H1 (cell line): ENCODE data around the gene SOX6. TPM values are rescaled to one million over a fixed set of nuclear protein-coding genes. Genes with fewer than 3 reads are reported as not detected.

Source experiments
- CTCF ChIA-PET: fragments of 300-600 bp; sonication (Branson Sonifier 250); formaldehyde crosslinking; loops from one replicate; lab custom pipeline; 2021; ENCODE audit not compliant: partially characterized antibody; lab: Charles Lee
- POLR2A ChIA-PET: fragments of 300-600 bp; sonication (Branson Sonifier 250); formaldehyde crosslinking; loops from one replicate; lab custom pipeline; 2021; ENCODE audit warnings: inconsistent platforms; ENCODE audit not compliant: partially characterized antibody; lab: Charles Lee
- DNase-seq, 2 experiments: peaks; one replicate each; pipeline versions ENCODE4 v3.0.0 to v3.0.0-alpha.2; 2010 to 2022; ENCODE audit warnings: low spot score in 2 of 2, low read depth in 1 of 2, mixed read lengths in 1 of 2
- FAIRE-seq: peaks from 2 replicates; lab custom pipeline; 2011; peaks lifted over from hg19 to GRCh38; lab: Jason Lieb, UNC
- H2AFZ ChIP-seq: 2 replicates; pipeline ENCODE4 v1.8.1; 2012; ENCODE audit warnings: low read length, inconsistent platforms
- H2AK5ac ChIP-seq: 2 replicates; pipeline ENCODE4 v1.6.1; 2013; ENCODE audit warnings: low read depth, low read length
- H2BK120ac ChIP-seq: replicated peaks from 2 replicates; pipeline ENCODE3; 2013; ENCODE audit warnings: low read depth, low read length, inconsistent platforms
- H2BK12ac ChIP-seq: 2 replicates; pipeline ENCODE4 v1.6.1; 2013; ENCODE audit warnings: low read depth, low read length
- H2BK15ac ChIP-seq: 2 replicates; pipeline ENCODE4 v1.6.1; 2013; ENCODE audit warnings: low read length
- H2BK20ac ChIP-seq: 2 replicates; pipeline ENCODE4 v1.6.1; 2013; ENCODE audit warnings: low read length
- H2BK5ac ChIP-seq: 2 replicates; pipeline ENCODE4 v1.6.1; 2013; ENCODE audit warnings: low read depth, low read length
- H3K14ac ChIP-seq: 2 replicates; pipeline ENCODE4 v1.6.1; 2013; ENCODE audit warnings: inconsistent platforms; ENCODE audit not compliant: insufficient read length
- H3K18ac ChIP-seq: 2 replicates; pipeline ENCODE4 v1.6.1; 2013; ENCODE audit warnings: low read length; ENCODE audit errors: extremely low read depth
- H3K23ac ChIP-seq: 2 replicates; pipeline ENCODE4 v1.6.1; 2013; ENCODE audit warnings: inconsistent platforms; ENCODE audit not compliant: insufficient read length
- H3K23me2 ChIP-seq: 2 replicates; pipeline ENCODE4 v1.6.1; 2013; ENCODE audit warnings: low read depth, low read length
- H3K27ac ChIP-seq: 2 replicates; pipeline ENCODE4 v1.6.1; 2011; ENCODE audit warnings: low read depth, low read length, inconsistent platforms
- H3K27me3 ChIP-seq, 4 experiments: replicated peaks in 1 of 4; 1 replicate in 1 of 4; 2 replicates in 3 of 4; pipeline versions ENCODE4 v1.6.1 to v1.8.1; 2011 to 2013; ENCODE audit warnings: low read length in 3 of 4, mild to moderate bottlenecking in 3 of 4, inconsistent platforms in 2 of 4, mixed read lengths in 2 of 4, moderate library complexity in 1 of 4; ENCODE audit not compliant: control insufficient read depth in 3 of 4, insufficient read depth in 3 of 4; ENCODE audit errors: extremely low read depth in 1 of 4
- H3K36me3 ChIP-seq, 4 experiments: 2 replicates each; pipeline versions ENCODE4 v1.6.1 to v1.8.1; 2011 to 2013; ENCODE audit warnings: mild to moderate bottlenecking in 4 of 4, low read length in 3 of 4, moderate library complexity in 2 of 4, control low read depth in 1 of 4, inconsistent platforms in 1 of 4; ENCODE audit not compliant: insufficient read depth in 4 of 4, control insufficient read depth in 2 of 4
- H3K4ac ChIP-seq: replicated peaks from 2 replicates; pipeline ENCODE3; 2013; ENCODE audit warnings: low read length, low read depth, mixed read lengths, inconsistent platforms; ENCODE audit not compliant: insufficient read length
- H3K4me1 ChIP-seq, 4 experiments: replicated peaks in 1 of 4; 1 replicate in 1 of 4; 2 replicates in 3 of 4; pipeline versions ENCODE4 v1.6.1 to v1.8.1; 2011 to 2013; ENCODE audit warnings: low read length in 3 of 4, inconsistent platforms in 2 of 4, mixed read lengths in 1 of 4; ENCODE audit not compliant: insufficient read depth in 4 of 4, control insufficient read depth in 3 of 4
- H3K4me2 ChIP-seq, 2 experiments: 2 replicates each; pipeline versions ENCODE4 v1.6.1 to v1.8.1; 2011 to 2013; ENCODE audit warnings: low read depth in 2 of 2, low read length in 2 of 2, control low read depth in 1 of 2, inconsistent platforms in 1 of 2, mild to moderate bottlenecking in 1 of 2; ENCODE audit not compliant: insufficient read depth in 1 of 2
- H3K4me3 ChIP-seq, 4 experiments: fragments of 200-600, 300-600 bp in 1 of 4; sonication (generic), shearing (Covaris generic), sonication (Bioruptor Twin) in 1 of 4; 2 replicates each; pipeline versions ENCODE4 v1.5.1 to v1.8.1; 2011 to 2016; ENCODE audit warnings: low read length in 4 of 4, low read depth in 3 of 4, control low read depth in 2 of 4, inconsistent platforms in 2 of 4, mild to moderate bottlenecking in 2 of 4, mixed read lengths in 1 of 4, moderate library complexity in 1 of 4; ENCODE audit not compliant: insufficient read depth in 2 of 4; ENCODE audit errors: extremely low read depth in 1 of 4
- H3K56ac ChIP-seq: replicated peaks from 2 replicates; pipeline ENCODE3; 2013; ENCODE audit warnings: low read depth, mild to moderate bottlenecking, mixed read lengths, low read length, inconsistent platforms; ENCODE audit not compliant: insufficient read length
- H3K79me1 ChIP-seq: 2 replicates; pipeline ENCODE4 v1.6.1; 2013; ENCODE audit warnings: low read depth, low read length, control low read depth
- H3K79me2 ChIP-seq, 2 experiments: 2 replicates each; pipeline versions ENCODE4 v1.6.1 to v1.8.1; 2012 to 2013; ENCODE audit warnings: low read length in 2 of 2, mild to moderate bottlenecking in 2 of 2, inconsistent platforms in 1 of 2; ENCODE audit not compliant: insufficient read depth in 2 of 2, control insufficient read depth in 1 of 2
- H3K9ac ChIP-seq, 4 experiments: replicated peaks in 1 of 4; 1 replicate in 1 of 4; 2 replicates in 3 of 4; pipeline versions ENCODE4 v1.6.1 to v1.8.1; 2011 to 2013; ENCODE audit warnings: low read depth in 3 of 4, low read length in 3 of 4, control low read depth in 2 of 4, mild to moderate bottlenecking in 2 of 4, moderate library complexity in 2 of 4, inconsistent platforms in 1 of 4; ENCODE audit errors: extremely low read depth in 1 of 4
- H3K9me3 ChIP-seq, 2 experiments: 2 replicates each; pipeline versions ENCODE4 v1.6.1 to v1.8.1; 2012 to 2013; ENCODE audit warnings: mild to moderate bottlenecking in 2 of 2, moderate library complexity in 2 of 2, control low read depth in 1 of 2, inconsistent platforms in 1 of 2, low read depth in 1 of 2, low read length in 1 of 2, mixed read lengths in 1 of 2; ENCODE audit not compliant: insufficient read depth in 2 of 2
- H4K20me1 ChIP-seq, 2 experiments: replicated peaks in 1 of 2; 2 replicates each; pipeline versions ENCODE3 to v1.8.1; 2011 to 2013; ENCODE audit warnings: inconsistent platforms in 2 of 2, low read length in 2 of 2, mild to moderate bottlenecking in 1 of 2; ENCODE audit not compliant: insufficient read depth in 2 of 2, control insufficient read depth in 1 of 2
- H4K5ac ChIP-seq: 2 replicates; pipeline ENCODE4 v1.6.1; 2013; ENCODE audit warnings: low read length, low read depth, mixed read lengths, inconsistent platforms; ENCODE audit not compliant: insufficient read length
- H4K8ac ChIP-seq: 2 replicates; pipeline ENCODE4 v1.8.0; 2013; ENCODE audit warnings: mild to moderate bottlenecking, moderate library complexity, low read length, inconsistent platforms; ENCODE audit not compliant: insufficient read depth; ENCODE audit errors: extremely low read depth
- H4K91ac ChIP-seq: replicated peaks from 2 replicates; pipeline ENCODE3; 2013; ENCODE audit warnings: low read length, mixed read lengths, inconsistent platforms; ENCODE audit not compliant: insufficient read length
- BCL11A ChIP-seq, 2 experiments: IDR thresholded peaks; one replicate each; pipeline ENCODE4 v1.6.1; 2011; ENCODE audit warnings: low read depth in 2 of 2, low read length in 2 of 2, mild to moderate bottlenecking in 2 of 2
- CTBP2 ChIP-seq: IDR thresholded peaks from 2 replicates; pipeline ENCODE4 v1.7.0; 2011; ENCODE audit warnings: borderline replicate concordance, mild to moderate bottlenecking, moderate library complexity, mixed read lengths, low read length; ENCODE audit not compliant: insufficient read depth, insufficient read length
- whole genome bisulfite sequencing, 2 experiments: shearing (Covaris generic) in 1 of 2; methylation state at CpG; one replicate each; pipeline versions ENCODE4 v1.1.6 to v1.1.7; 2013 to 2015; ENCODE audit warnings: low lambda C conversion rate in 2 of 2, mixed read lengths in 2 of 2, inconsistent platforms in 1 of 2, low coverage in 1 of 2, missing lambda C conversion rate in 1 of 2; ENCODE audit not compliant: insufficient replicate concordance in 2 of 2, insufficient coverage in 1 of 2, insufficient read length in 1 of 2; ENCODE audit errors: extremely low coverage in 1 of 2, missing lambda C conversion rate in 1 of 2; 5-methylcytosine and 5-hydroxymethylcytosine counted together
- polyA plus RNA-seq, 7 experiments: library from polyadenylated mRNA; depleted of rRNA in 3 of 7; stranded (reverse) in 5 of 7; unstranded in 2 of 7; fragments of >200 nt in 5 of 7; fragments of 200-250 nt in 2 of 7; gene quantifications; 1 replicate in 5 of 7; 2 replicates in 1 of 7; 4 replicates in 1 of 7; pipeline versions ENCODE4 v1.2.1 to v1.2.3, GENCODE V29; 2011 to 2013; ENCODE audit warnings: missing spikeins in 2 of 7, mixed read lengths in 2 of 7
- total RNA-seq: library from RNA; stranded (reverse); fragmentation: NEBNext Ultra II Directional; extraction: Animal tissue kit (Norgen Biotek cat#: 25700); gene quantifications from 2 replicates; pipeline ENCODE4 v1.2.1, GENCODE V29; 2021
- TF ChIP-seq, protein P1 (sequence below): IDR thresholded peaks from 2 replicates; pipeline ENCODE4 v1.6.1; 2012; ENCODE audit warnings: inconsistent platforms

The SOX6 gene
- total and polyA plus RNA-seq, 2 of the 8 experiments (the other 6 are each of a cell fraction or from before 2014, with no cell fraction given): 0.09 TPM; not detected in 1

DNA sequence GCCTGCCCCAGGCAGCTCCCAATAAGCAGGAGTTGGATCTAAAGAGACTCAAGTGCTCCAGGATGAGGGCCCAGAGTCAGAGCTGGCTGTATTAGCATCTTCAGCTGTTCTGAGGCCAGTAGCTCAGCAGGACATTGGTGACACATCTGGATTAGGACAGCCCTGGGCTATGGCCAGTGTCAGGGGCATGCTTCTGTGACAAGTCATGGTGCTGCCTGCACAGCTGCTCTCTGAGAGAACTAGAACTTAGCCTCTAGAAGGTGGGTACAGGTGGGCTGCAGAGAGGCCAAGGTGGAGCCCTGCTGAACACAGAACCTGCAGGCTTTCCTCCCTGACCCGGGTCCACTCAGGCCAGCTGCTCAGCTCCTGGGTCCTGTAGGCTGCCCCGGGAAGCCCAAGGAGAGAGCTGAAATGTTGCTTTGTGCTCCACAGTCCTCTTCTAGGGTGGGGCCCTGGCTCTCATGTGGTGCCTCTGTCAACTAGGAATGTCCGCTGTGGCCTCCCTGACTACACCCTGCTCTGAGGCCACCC is 426.9 kb downstream of the SOX6 start:
- Histone ChIP-seq H2BK20ac (no peak overlapping the region), H4K5ac (no peak overlapping the region), H2AK5ac (no peak overlapping the region), H2BK12ac (no peak overlapping the region), H3K4me1 (no peaks in the 10 kb centered on the region), H3K23ac (no peak overlapping the region), H3K27ac (no peak overlapping the region), H4K91ac (no peak overlapping the region), H3K9me3 (peaks cover 0 to 4% of the 10 kb centered on the region in 2 experiments; a peak in 1 of 4 replicates), H3K36me3 (no peaks in the 10 kb centered on the region), H2BK120ac (no peak overlapping the region), H3K23me2 (no peaks in the 10 kb centered on the region), H3K14ac (no peak overlapping the region), H3K56ac (no peak overlapping the region), H3K4me2 (no peak overlapping the region), H2BK5ac (no peak overlapping the region), H3K27me3 (no peaks in the 10 kb centered on the region), H3K79me1 (no peaks in the 10 kb centered on the region), H3K9ac (no peak overlapping the region), H3K18ac (no peak overlapping the region), H3K4ac (no peak overlapping the region), H3K4me3 (no peak overlapping the region), H4K20me1 (no peaks in the 10 kb centered on the region), H2AFZ (no peak overlapping the region), H4K8ac (no peak overlapping the region), H2BK15ac (no peak overlapping the region), H3K79me2 (no peaks in the 10 kb centered on the region)
- DNase-seq: no peak
- TF ChIP-seq, protein P1, sequence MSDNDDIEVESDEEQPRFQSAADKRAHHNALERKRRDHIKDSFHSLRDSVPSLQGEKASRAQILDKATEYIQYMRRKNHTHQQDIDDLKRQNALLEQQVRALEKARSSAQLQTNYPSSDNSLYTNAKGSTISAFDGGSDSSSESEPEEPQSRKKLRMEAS: no peak
- TF ChIP-seq CTBP2 (no peak), BCL11A (IDR thresholded peaks at IDR 0.05; ENCODE audit: low read depth in 2 of 2, low read length in 2 of 2) (no peak)
- CTCF ChIA-PET: interaction anchor here (0.6 to 3.8 kb wide), 7 partner anchors 8 to 103 kb away, joined by 3 to 16 read pairs (median 5); no protein-coding TSS in a partner anchor
- 92% methylated on average over 3 of the region's 3 CpGs; no CpG with 5 or more reads in 1 of the 2 experiments for WGBS, 2 experiments
- no peak for FAIRE-seq
- POLR2A ChIA-PET: no interaction called here
